ENCODE data around the gene ARID3A. TPM values are rescaled to one million over a fixed set of nuclear protein-coding genes. Genes with fewer than 3 reads are reported as not detected.

The ARID3A gene
- total and polyA plus RNA-seq, 2 of the 13 experiments (the other 11 are each of a cell fraction or from before 2014, with no cell fraction given): 71.3 to 77.9 TPM

- TF ChIP-seq JARID2 (CRISPR knock-in tag; IDR thresholded peaks at IDR 0.05; ENCODE audit: insufficient replicate concordance) (no peak), ZNF768 (CRISPR knock-in tag; IDR thresholded peaks at IDR 0.05) (peak; percentile 61; the same call in 1 of the 2 replicates), CHD2 (IDR thresholded peaks at IDR 0.05; ENCODE audit: low read depth, low read length) (no peak), MEIS1 (CRISPR knock-in tag; IDR thresholded peaks at IDR 0.05; ENCODE audit: borderline replicate concordance) (no peak), RXRB (CRISPR knock-in tag; IDR thresholded peaks at IDR 0.05; ENCODE audit: borderline replicate concordance) (peak; percentile 40; the same call in 1 of the 2 replicates), SP1 (IDR thresholded peaks at IDR 0.05) (no peak), SP1 (CRISPR knock-in tag; IDR thresholded peaks at IDR 0.05) (peak; percentile 78), SMAD3 (CRISPR knock-in tag; IDR thresholded peaks at IDR 0.05) (peak; percentile 67; the same call in 1 of the 2 replicates), ZGPAT (CRISPR knock-in tag; IDR thresholded peaks at IDR 0.05) (peak; percentile 74), SRF (IDR thresholded peaks at IDR 0.05; ENCODE audit: low read depth, low read length) (0 out of 2 replicates have a peak, but pooled peaks have one; percentile 3), PAX8 (CRISPR knock-in tag; IDR thresholded peaks at IDR 0.05; ENCODE audit: borderline replicate concordance) (no peak), ZNF850 (CRISPR knock-in tag; conservative IDR thresholded peaks at IDR 0.05) (no peak), PRDM4 (CRISPR knock-in tag; IDR thresholded peaks at IDR 0.05; ENCODE audit: borderline replicate concordance) (no peak), SNAI1 (CRISPR knock-in tag; IDR thresholded peaks at IDR 0.05; ENCODE audit: borderline replicate concordance) (no peak)
- TF ChIP-seq, protein P1, sequence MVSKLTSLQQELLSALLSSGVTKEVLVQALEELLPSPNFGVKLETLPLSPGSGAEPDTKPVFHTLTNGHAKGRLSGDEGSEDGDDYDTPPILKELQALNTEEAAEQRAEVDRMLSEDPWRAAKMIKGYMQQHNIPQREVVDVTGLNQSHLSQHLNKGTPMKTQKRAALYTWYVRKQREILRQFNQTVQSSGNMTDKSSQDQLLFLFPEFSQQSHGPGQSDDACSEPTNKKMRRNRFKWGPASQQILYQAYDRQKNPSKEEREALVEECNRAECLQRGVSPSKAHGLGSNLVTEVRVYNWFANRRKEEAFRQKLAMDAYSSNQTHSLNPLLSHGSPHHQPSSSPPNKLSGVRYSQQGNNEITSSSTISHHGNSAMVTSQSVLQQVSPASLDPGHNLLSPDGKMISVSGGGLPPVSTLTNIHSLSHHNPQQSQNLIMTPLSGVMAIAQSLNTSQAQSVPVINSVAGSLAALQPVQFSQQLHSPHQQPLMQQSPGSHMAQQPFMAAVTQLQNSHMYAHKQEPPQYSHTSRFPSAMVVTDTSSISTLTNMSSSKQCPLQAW (CRISPR knock-in tag; IDR thresholded peaks at IDR 0.05): peak; percentile 43
- TF ChIP-seq, protein P2, sequence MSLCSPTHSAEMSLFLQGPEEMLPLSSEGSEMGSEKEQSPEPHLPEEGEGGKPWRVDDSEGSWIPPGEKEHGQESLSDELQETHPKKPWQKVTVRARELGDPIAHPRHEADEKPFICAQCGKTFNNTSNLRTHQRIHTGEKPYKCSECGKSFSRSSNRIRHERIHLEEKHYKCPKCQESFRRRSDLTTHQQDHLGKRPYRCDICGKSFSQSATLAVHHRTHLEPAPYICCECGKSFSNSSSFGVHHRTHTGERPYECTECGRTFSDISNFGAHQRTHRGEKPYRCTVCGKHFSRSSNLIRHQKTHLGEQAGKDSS (CRISPR knock-in tag; IDR thresholded peaks at IDR 0.05; ENCODE audit: borderline replicate concordance, low read depth): no peak
- TF ChIP-seq, protein P3, sequence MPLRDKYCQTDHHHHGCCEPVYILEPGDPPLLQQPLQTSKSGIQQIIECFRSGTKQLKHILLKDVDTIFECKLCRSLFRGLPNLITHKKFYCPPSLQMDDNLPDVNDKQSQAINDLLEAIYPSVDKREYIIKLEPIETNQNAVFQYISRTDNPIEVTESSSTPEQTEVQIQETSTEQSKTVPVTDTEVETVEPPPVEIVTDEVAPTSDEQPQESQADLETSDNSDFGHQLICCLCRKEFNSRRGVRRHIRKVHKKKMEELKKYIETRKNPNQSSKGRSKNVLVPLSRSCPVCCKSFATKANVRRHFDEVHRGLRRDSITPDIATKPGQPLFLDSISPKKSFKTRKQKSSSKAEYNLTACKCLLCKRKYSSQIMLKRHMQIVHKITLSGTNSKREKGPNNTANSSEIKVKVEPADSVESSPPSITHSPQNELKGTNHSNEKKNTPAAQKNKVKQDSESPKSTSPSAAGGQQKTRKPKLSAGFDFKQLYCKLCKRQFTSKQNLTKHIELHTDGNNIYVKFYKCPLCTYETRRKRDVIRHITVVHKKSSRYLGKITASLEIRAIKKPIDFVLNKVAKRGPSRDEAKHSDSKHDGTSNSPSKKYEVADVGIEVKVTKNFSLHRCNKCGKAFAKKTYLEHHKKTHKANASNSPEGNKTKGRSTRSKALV (CRISPR knock-in tag; IDR thresholded peaks at IDR 0.05): peak; percentile 49; the same call in 1 of the 2 replicates
- TF ChIP-seq, protein P4, sequence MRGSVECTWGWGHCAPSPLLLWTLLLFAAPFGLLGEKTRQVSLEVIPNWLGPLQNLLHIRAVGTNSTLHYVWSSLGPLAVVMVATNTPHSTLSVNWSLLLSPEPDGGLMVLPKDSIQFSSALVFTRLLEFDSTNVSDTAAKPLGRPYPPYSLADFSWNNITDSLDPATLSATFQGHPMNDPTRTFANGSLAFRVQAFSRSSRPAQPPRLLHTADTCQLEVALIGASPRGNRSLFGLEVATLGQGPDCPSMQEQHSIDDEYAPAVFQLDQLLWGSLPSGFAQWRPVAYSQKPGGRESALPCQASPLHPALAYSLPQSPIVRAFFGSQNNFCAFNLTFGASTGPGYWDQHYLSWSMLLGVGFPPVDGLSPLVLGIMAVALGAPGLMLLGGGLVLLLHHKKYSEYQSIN (CRISPR knock-in tag; IDR thresholded peaks at IDR 0.05; ENCODE audit: borderline replicate concordance): no peak
- TF ChIP-seq, protein P5, sequence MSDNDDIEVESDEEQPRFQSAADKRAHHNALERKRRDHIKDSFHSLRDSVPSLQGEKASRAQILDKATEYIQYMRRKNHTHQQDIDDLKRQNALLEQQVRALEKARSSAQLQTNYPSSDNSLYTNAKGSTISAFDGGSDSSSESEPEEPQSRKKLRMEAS (IDR thresholded peaks at IDR 0.05): peak; percentile 42; the same call in 1 of the 2 replicates
Measured at GRCh38 chr19:892894-893689, 32.7 kb upstream of the ARID3A start, which contains the start of the genes MED16 and RNU6-9 (continued).

Measured in HepG2 (cell line).